ENCODE data around the gene CISH. TPM values are rescaled to one million over a fixed set of nuclear protein-coding genes. Genes with fewer than 3 reads are reported as not detected.

The CISH gene
- total and polyA plus RNA-seq, 12 donors: 5.4 to 131 (median 23.1) TPM

GRCh38 chr3:50657816-50658215 lies 46.2 kb upstream of the CISH start:
- TF ChIP-seq CTCF (IDR thresholded peaks at IDR 0.05): no peak
- H3K27ac ChIP-seq: no peak overlapping the region
- no peaks in the 10 kb centered on the region for H3K36me3 ChIP-seq
- intact Hi-C loops (cut with DNase I): no loop called here
- DNase-seq (no peak), ATAC-seq (no peak)
- no peak overlapping the region for H3K4me3 ChIP-seq
- H3K9me3 ChIP-seq: no peaks in the 10 kb centered on the region
- H3K27me3 ChIP-seq: no peaks in the 10 kb centered on the region
- 90 to 91% methylated on average over 3 of the region's 3 CpGs for WGBS, 2 donors
- H3K4me1 ChIP-seq: peaks cover 0 to 6% (median 0%) of the 10 kb centered on the region in 9 donors

- intact Hi-C loops (cut with DNase I): no loop called here
- H3K27me3 ChIP-seq: no peaks in the 10 kb centered on the region
- WGBS, 2 donors: 87 to 91% methylated on average over 5 of the region's 5 CpGs
Measured at GRCh38 chr3:50657407-50657806, 45.8 kb upstream of the CISH start.

GRCh38 chr3:50656417-50657195 lies 45.0 kb upstream of the CISH start:
- no peak overlapping the region for H3K4me3 ChIP-seq
- 56 to 59% methylated on average over 8 of the region's 8 CpGs for WGBS, 2 donors
- intact Hi-C loops (cut with DNase I): no loop called here

More at GRCh38 chr3:50657407-50657806, 45.8 kb upstream of the CISH start:
- TF ChIP-seq CTCF (IDR thresholded peaks at IDR 0.05): no peak
- peaks cover 0 to 4% (median under 1%) of the 10 kb centered on the region in 9 donors for H3K4me1 ChIP-seq
- no peaks in the 10 kb centered on the region for H3K9me3 ChIP-seq
- DNase-seq: no peak
- H3K27ac ChIP-seq: no peak overlapping the region
- H3K4me3 ChIP-seq: no peak overlapping the region
- no peak for ATAC-seq
- no peaks in the 10 kb centered on the region for H3K36me3 ChIP-seq

More at GRCh38 chr3:50656417-50657195, 45.0 kb upstream of the CISH start:
- Histone ChIP-seq H3K9me3 (no peaks in the 10 kb centered on the region), H3K27me3 (no peaks in the 10 kb centered on the region), H3K4me1 (peaks cover 0 to 12% (median 8%) of the 10 kb centered on the region in 9 donors), H3K27ac (no peak overlapping the region), H3K36me3 (no peaks in the 10 kb centered on the region)
- ATAC-seq: no peak
- DNase-seq: no peak
- TF ChIP-seq CTCF (IDR thresholded peaks at IDR 0.05): no peak

All from heart right ventricle (tissue), 16 donors.